Measurements from ENCODE around the gene PTPRK.

The PTPRK gene

GRCh38 chr6:128156321-128157111 lies 363.9 kb downstream of the PTPRK start:
- Histone ChIP-seq H3K27ac (no peak overlapping the region), H3K4me3 (ENCODE audit: low read depth, low read length) (no peak overlapping the region), H3K36me3 (replicated peaks) (no peaks in the 10 kb centered on the region), H3K27me3 (replicated peaks) (no peaks in the 10 kb centered on the region)
- no peak for DNase-seq
- TF ChIP-seq CTCF (IDR thresholded peaks at IDR 0.05; ENCODE audit: low read depth, low read length, missing control alignments) = no peak
- in situ Hi-C loops (cut with HindIII; ENCODE audit: low pct_ligation_motif_present, low sequenced_read_pairs) = no loop called here

DNA sequence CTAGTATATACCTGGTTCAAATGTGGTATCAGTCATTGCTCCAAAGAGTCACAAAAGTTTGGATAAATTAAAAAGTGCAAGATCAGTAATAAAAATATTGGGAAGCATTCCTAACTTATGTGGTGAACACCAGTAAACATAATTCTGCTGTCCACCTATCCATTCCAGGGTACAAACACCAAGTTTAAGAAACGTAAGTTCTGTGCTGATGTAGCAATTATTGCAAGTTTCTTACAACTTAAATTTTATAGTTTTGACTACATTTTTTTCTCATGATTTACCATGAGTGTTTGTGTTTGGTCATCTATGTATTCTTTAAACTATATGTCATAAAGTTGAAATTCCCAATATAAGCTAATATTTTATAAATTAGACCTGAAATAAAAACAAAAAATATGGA lies 364.6 kb downstream of the PTPRK start:
- in situ Hi-C loops (cut with HindIII; ENCODE audit: low pct_ligation_motif_present, low sequenced_read_pairs) = no loop called here
- H3K4me3 ChIP-seq (ENCODE audit: low read depth, low read length) = no peak overlapping the region
- no peak overlapping the region for H3K27ac ChIP-seq
- no peak for TF ChIP-seq CTCF (IDR thresholded peaks at IDR 0.05; ENCODE audit: low read depth, low read length, missing control alignments)
- no peaks in the 10 kb centered on the region for H3K36me3 ChIP-seq (replicated peaks)
- no peak for DNase-seq
- H3K27me3 ChIP-seq (replicated peaks) = no peaks in the 10 kb centered on the region

DNA sequence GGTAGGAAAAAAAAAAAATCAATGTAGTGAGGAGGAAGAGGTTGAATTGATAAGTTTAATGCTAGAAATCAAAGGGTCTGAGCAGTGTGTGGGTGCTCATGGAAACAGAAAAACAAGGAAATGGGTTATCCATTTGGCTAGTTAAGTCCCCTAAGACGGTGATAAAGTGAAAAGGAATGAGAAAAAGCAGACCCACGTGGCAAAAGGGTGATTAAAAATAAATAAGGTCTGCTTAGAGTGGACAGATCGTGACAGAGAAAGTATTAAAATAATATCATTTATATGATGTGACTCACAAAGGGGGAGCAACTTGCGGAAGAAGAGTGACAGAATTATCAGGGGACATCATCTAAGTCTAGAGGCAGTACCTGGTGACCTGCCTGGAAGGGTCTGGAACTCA lies 367.8 kb downstream of the PTPRK start:
- no peak for TF ChIP-seq CTCF (IDR thresholded peaks at IDR 0.05; ENCODE audit: low read depth, low read length, missing control alignments)
- no peaks in the 10 kb centered on the region for H3K36me3 ChIP-seq (replicated peaks)
- H3K4me3 ChIP-seq (ENCODE audit: low read depth, low read length) = no peak overlapping the region
- in situ Hi-C loops (cut with HindIII; ENCODE audit: low pct_ligation_motif_present, low sequenced_read_pairs) = no loop called here
- H3K27me3 ChIP-seq (replicated peaks) = no peaks in the 10 kb centered on the region
- no peak for DNase-seq
- no peak overlapping the region for H3K27ac ChIP-seq

DNA sequence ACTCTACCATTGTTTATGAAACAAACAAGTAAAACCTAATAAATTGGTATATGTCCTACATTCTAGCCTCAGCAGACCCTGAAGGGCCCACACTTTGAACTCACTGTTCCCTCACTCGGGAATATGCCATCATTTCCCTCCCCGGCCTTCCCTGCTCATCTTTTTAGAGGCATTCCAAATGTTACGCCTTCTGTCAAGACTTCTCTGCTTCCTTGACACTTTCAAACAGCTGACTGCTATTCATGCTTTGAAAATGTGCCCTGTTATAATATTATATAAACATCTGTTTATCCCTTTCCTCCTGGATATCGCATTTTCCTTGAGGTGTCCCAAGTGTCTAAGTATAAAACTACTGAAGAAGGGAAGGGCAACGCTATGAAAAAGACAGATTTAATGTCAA lies 370.0 kb downstream of the PTPRK start:
- H3K4me3 ChIP-seq (ENCODE audit: low read depth, low read length) = no peak overlapping the region
- no peaks in the 10 kb centered on the region for H3K27me3 ChIP-seq (replicated peaks)
- no peaks in the 10 kb centered on the region for H3K36me3 ChIP-seq (replicated peaks)
- no peak for DNase-seq
- in situ Hi-C loops (cut with HindIII; ENCODE audit: low pct_ligation_motif_present, low sequenced_read_pairs) = no loop called here
- no peak overlapping the region for H3K27ac ChIP-seq
- no peak for TF ChIP-seq CTCF (IDR thresholded peaks at IDR 0.05; ENCODE audit: low read depth, low read length, missing control alignments)

GRCh38 chr6:128149796-128150195 lies 370.6 kb downstream of the PTPRK start:
- no peaks in the 10 kb centered on the region for H3K36me3 ChIP-seq (replicated peaks)
- H3K27me3 ChIP-seq (replicated peaks) = no peaks in the 10 kb centered on the region
- H3K4me3 ChIP-seq (ENCODE audit: low read depth, low read length) = no peak overlapping the region
- TF ChIP-seq CTCF (IDR thresholded peaks at IDR 0.05; ENCODE audit: low read depth, low read length, missing control alignments) = no peak
- no peak overlapping the region for H3K27ac ChIP-seq
- no peak for DNase-seq
- in situ Hi-C loops (cut with HindIII; ENCODE audit: low pct_ligation_motif_present, low sequenced_read_pairs) = no loop called here

DNA sequence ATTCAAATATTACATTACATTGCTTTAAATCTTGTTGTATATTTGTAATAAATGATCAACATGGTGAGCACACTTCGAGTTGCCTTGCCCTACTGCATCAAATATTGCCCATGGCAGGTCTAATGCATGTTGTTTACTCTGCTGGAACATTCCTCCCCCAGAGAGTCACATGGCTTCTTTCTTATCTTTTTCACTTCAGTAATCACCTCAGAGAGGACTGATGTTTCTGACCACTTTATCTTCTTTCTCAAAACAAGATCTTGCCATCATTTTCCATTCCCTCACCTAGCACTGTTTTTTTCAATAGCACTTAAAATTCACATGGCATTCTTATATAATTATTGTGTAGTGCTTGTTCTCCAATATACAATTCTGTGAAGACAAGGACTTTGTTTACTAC lies 376.1 kb downstream of the PTPRK start:
- in situ Hi-C loops (cut with HindIII; ENCODE audit: low pct_ligation_motif_present, low sequenced_read_pairs) = no loop called here
- no peak for TF ChIP-seq CTCF (IDR thresholded peaks at IDR 0.05; ENCODE audit: low read depth, low read length, missing control alignments)
- H3K27ac ChIP-seq = no peak overlapping the region
- no peak for DNase-seq
- H3K27me3 ChIP-seq (replicated peaks) = no peaks in the 10 kb centered on the region
- H3K4me3 ChIP-seq (ENCODE audit: low read depth, low read length) = no peak overlapping the region
- H3K36me3 ChIP-seq (replicated peaks) = no peaks in the 10 kb centered on the region
